Peyer's patch (tissue), 4 donors: ENCODE results near the gene RBM15. TPM values are rescaled to one million over a fixed set of nuclear protein-coding genes. Genes with fewer than 3 reads are reported as not detected.

ENCODE experiments used
- DNase-seq, 3 donors: peaks; one replicate each; pipeline ENCODE4 v3.0.0-alpha.2; 2017 to 2019
- H3K27ac ChIP-seq, 4 donors: fragments of 200-600 bp; sonication (generic); one replicate each; pipeline ENCODE4 v1.5.1; 2016 to 2019
- H3K27me3 ChIP-seq, 2 donors: fragments of 200-600 bp; sonication (generic); one replicate each; pipeline ENCODE4 v1.5.1; 2019
- H3K36me3 ChIP-seq, 3 donors: fragments of 200-600 bp; sonication (generic); one replicate each; pipeline ENCODE4 v1.5.1; 2016 to 2019
- H3K4me1 ChIP-seq, 4 donors: fragments of 200-600 bp; sonication (generic); one replicate each; pipeline ENCODE4 v1.5.1; 2016 to 2019
- H3K4me3 ChIP-seq, 4 donors: fragments of 200-600 bp; sonication (generic); 1 replicate in 3 of 4; 2 replicates in 1 of 4; pipeline ENCODE4 v1.5.1; 2016 to 2019; ENCODE audit warnings: mild to moderate bottlenecking in 1 of 4
- H3K9me3 ChIP-seq, 4 donors: fragments of 200-600 bp; sonication (generic); one replicate each; pipeline ENCODE4 v1.5.1; 2016 to 2019; ENCODE audit warnings: mild to moderate bottlenecking in 1 of 4
- CTCF ChIP-seq, 6 experiments: fragments of 450-650 bp in 4 of 6; fragments of 200-600 bp in 2 of 6; sonication (generic) in 1 of 6; IDR thresholded peaks; one replicate each; pipeline ENCODE4 v1.5.1; 2017 to 2019; ENCODE audit warnings: antibody characterized with exemption in 6 of 6, mild to moderate bottlenecking in 3 of 6, moderate library complexity in 1 of 6
- POLR2A ChIP-seq, 2 donors: fragments of 450-650 bp; IDR thresholded peaks; one replicate each; pipeline ENCODE4 v1.5.1; 2017; ENCODE audit warnings: antibody characterized with exemption in 2 of 2, mild to moderate bottlenecking in 2 of 2, moderate library complexity in 2 of 2
- total RNA-seq, 4 donors: library from RNA; depleted of rRNA; stranded (reverse); fragments of >200 nt; gene quantifications; one replicate each; pipeline ENCODE4 v1.1.0, GENCODE V29; 2016

Gene RBM15
- total RNA-seq, 4 donors from 2014 or later, result 49.2 to 97.6 (median 80.9) TPM

GRCh38 chr1:110316735-110317134 lies 22.4 kb upstream of the RBM15 start:
- Histone ChIP-seq H3K36me3 (no peaks in the 10 kb centered on the region), H3K27me3 (no peaks in the 10 kb centered on the region), H3K4me3 (no peak overlapping the region), H3K9me3 (no peaks in the 10 kb centered on the region), H3K27ac (no peak overlapping the region), H3K4me1 (peaks cover 0 to 11% (median 0%) of the 10 kb centered on the region in 4 donors)
- DNase-seq, result no peak
- TF ChIP-seq POLR2A (IDR thresholded peaks at IDR 0.05), result no peak
- no peak for TF ChIP-seq CTCF (IDR thresholded peaks at IDR 0.05)

- Histone ChIP-seq H3K36me3 (no peaks in the 10 kb centered on the region), H3K27me3 (no peaks in the 10 kb centered on the region), H3K9me3 (no peaks in the 10 kb centered on the region), H3K4me1 (peaks cover 0 to 5% (median 0%) of the 10 kb centered on the region in 4 donors), H3K4me3 (no peak overlapping the region), H3K27ac (no peak overlapping the region)
- peak in 1 of 3 donors; percentile 39 for DNase-seq
- TF ChIP-seq CTCF (IDR thresholded peaks at IDR 0.05), result no peak
- TF ChIP-seq POLR2A (IDR thresholded peaks at IDR 0.05), result no peak
These were observed 21.1 kb upstream of the RBM15 start for GRCh38 chr1:110318046-110318445.

- Histone ChIP-seq H3K4me1 (peaks cover 0 to 5% (median 0%) of the 10 kb centered on the region in 4 donors), H3K4me3 (no peak overlapping the region), H3K36me3 (no peaks in the 10 kb centered on the region), H3K27me3 (no peaks in the 10 kb centered on the region), H3K27ac (no peak overlapping the region), H3K9me3 (no peaks in the 10 kb centered on the region)
- DNase-seq, result peak in 1 of 3 donors; percentile 40
- TF ChIP-seq POLR2A (IDR thresholded peaks at IDR 0.05), result no peak
- TF ChIP-seq CTCF (IDR thresholded peaks at IDR 0.05), result no peak
These were observed 19.6 kb upstream of the RBM15 start for GRCh38 chr1:110319332-110320167.

- H3K27me3 ChIP-seq, result no peaks in the 10 kb centered on the region
These were observed 19.0 kb upstream of the RBM15 start for GRCh38 chr1:110320168-110320518.

GRCh38 chr1:110321045-110321444 lies 18.1 kb upstream of the RBM15 start:
- Histone ChIP-seq H3K27me3 (no peaks in the 10 kb centered on the region), H3K36me3 (no peaks in the 10 kb centered on the region), H3K4me1 (peaks cover 0 to 5% (median 0%) of the 10 kb centered on the region in 4 donors), H3K4me3 (no peak overlapping the region), H3K27ac (no peak overlapping the region), H3K9me3 (no peaks in the 10 kb centered on the region)
- TF ChIP-seq CTCF (IDR thresholded peaks at IDR 0.05) (no peak), POLR2A (IDR thresholded peaks at IDR 0.05) (no peak)
- DNase-seq, result no peak

More at GRCh38 chr1:110320168-110320518, 19.0 kb upstream of the RBM15 start:
- no peak overlapping the region for H3K4me3 ChIP-seq
- H3K9me3 ChIP-seq, result no peaks in the 10 kb centered on the region
- peaks cover 0 to 5% (median 0%) of the 10 kb centered on the region in 4 donors for H3K4me1 ChIP-seq
- H3K27ac ChIP-seq, result no peak overlapping the region
- DNase-seq, result no peak
- TF ChIP-seq POLR2A (IDR thresholded peaks at IDR 0.05) (no peak), CTCF (IDR thresholded peaks at IDR 0.05) (no peak)
- H3K36me3 ChIP-seq, result no peaks in the 10 kb centered on the region
